ENCODE results near the gene LRP8. TPM values are rescaled to one million over a fixed set of nuclear protein-coding genes. Genes with fewer than 3 reads are reported as not detected.
A peak's percentile ranks its signal among the peaks of the same experiment; 100 is the strongest.

Gene LRP8
- total and polyA plus RNA-seq, 2 donors (not counting 1 experiment from before 2014, with no cell fraction given), result 7.8 to 9.4 TPM

GRCh38 chr1:53324321-53324720, 3.5 kb downstream of the LRP8 start:
- Mint-ChIP-seq H3K4me3 (peak overlapping the region; percentile 97), H3K27ac (peak overlapping the region; percentile 3)

More at GRCh38 chr1:53324321-53324720, 3.5 kb downstream of the LRP8 start:
- TF ChIP-seq EZH2 (IDR thresholded peaks at IDR 0.05; ENCODE audit: borderline replicate concordance, insufficient read depth, low read depth, low read length, poor library complexity, severe bottlenecking) (no peak), CTCF (IDR thresholded peaks at IDR 0.05) (no peak)
- no peaks in the 10 kb centered on the region for H3K9me3 Mint-ChIP-seq (ENCODE audit: insufficient read depth)
- peaks cover 6 to 26% of the 10 kb centered on the region in 2 donors for H3K4me1 ChIP-seq (ENCODE audit: control insufficient read depth in 2 of 2, insufficient read depth in 2 of 2, low read length in 2 of 2)
- no peak overlapping the region for H3K4me3 ChIP-seq (ENCODE audit: control extremely low read depth in 1 of 5, extremely low read depth in 1 of 5, insufficient read depth in 1 of 5, low read depth in 2 of 5, low read length in 4 of 5)
- no peak overlapping the region for H3K27ac ChIP-seq (ENCODE audit: low read length in 2 of 2)
- peaks cover 25% of the 10 kb centered on the region for H3K4me1 Mint-ChIP-seq
- ChIA-PET CTCF (interaction anchor here (3.5 kb wide), 1 partner anchor 69 kb away, joined by 15 read pairs; no protein-coding TSS in a partner anchor), POLR2A (interaction anchor here (1.2 kb wide), 1 partner anchor 44 kb away, joined by 3 read pairs; no protein-coding TSS in a partner anchor)
- no peak for DNase-seq
- ATAC-seq (ENCODE audit: low read depth), result no peak
- H3K36me3 ChIP-seq (replicated peaks in 1 of 2; ENCODE audit: control extremely low read depth in 1 of 2, control insufficient read depth in 1 of 2, extremely low read depth in 1 of 2, insufficient read depth in 2 of 2, low read length in 1 of 2), result no peaks in the 10 kb centered on the region
- H3K9me3 ChIP-seq (ENCODE audit: control extremely low read depth in 1 of 3, control insufficient read depth in 2 of 3, insufficient read depth in 1 of 3, low read length in 2 of 3), result no peaks in the 10 kb centered on the region
- H3K4me2 ChIP-seq (replicated peaks; ENCODE audit: low read depth, low read length, poor library complexity, severe bottlenecking), result no peak overlapping the region
- H3K79me2 ChIP-seq (ENCODE audit: control insufficient read depth, insufficient read depth, low read length), result peaks cover 9% of the 10 kb centered on the region
- H3K9ac ChIP-seq (ENCODE audit: low read length), result no peak overlapping the region
- intact Hi-C loops (cut with micrococcal nuclease), result loop anchor here (10.0 kb wide), 2 partner anchors 310 to 560 kb away; partner anchors contain the start of gene YIPF1
- WGBS (ENCODE audit: insufficient coverage), result 97% methylated on average over 10 of the region's 10 CpGs
- no peaks in the 10 kb centered on the region for H4K20me1 ChIP-seq (ENCODE audit: control insufficient read depth, insufficient read depth, low read length, poor library complexity, severe bottlenecking)
- H2AFZ ChIP-seq (ENCODE audit: insufficient read depth, low read depth, low read length, poor library complexity, severe bottlenecking), result no peak overlapping the region
- H3K27me3 Mint-ChIP-seq, result no peaks in the 10 kb centered on the region
- H3K27me3 ChIP-seq (replicated peaks in 1 of 4; ENCODE audit: control extremely low read depth in 1 of 4, control insufficient read depth in 3 of 4, insufficient read depth in 4 of 4, low read length in 3 of 4), result no peaks in the 10 kb centered on the region

Measured in B cell (primary cell).